CD4-positive, CD25-positive, alpha-beta regulatory T cell (primary cell): ENCODE results near the gene PCSK6. TPM values are rescaled to one million over a fixed set of nuclear protein-coding genes. Genes with fewer than 3 reads are reported as not detected.

ENCODE experiments used
- ATAC-seq, 2 donors: fragments of 150-1000 bp; cut with Tn5 transposase; one replicate each; pipeline ENCODE4 v1.10.0; 2021; ENCODE audit warnings: low read depth in 2 of 2, moderate number of reproducible peaks in 2 of 2, moderate library complexity in 1 of 2
- DNase-seq, 3 donors: peaks; one replicate each; pipeline versions ENCODE4 v3.0.0 to v3.0.0-alpha.2; 2012 to 2022; ENCODE audit warnings: mixed read lengths in 1 of 3
- H3K27ac ChIP-seq: one replicate; pipeline ENCODE4 v1.7.0; 2013; ENCODE audit warnings: mild to moderate bottlenecking, low read length; ENCODE audit not compliant: insufficient read depth, poor library complexity, severe bottlenecking
- H3K27me3 ChIP-seq: one replicate; pipeline ENCODE4 v1.7.0; 2013; ENCODE audit warnings: low read length; ENCODE audit not compliant: control insufficient read depth, insufficient read depth
- H3K36me3 ChIP-seq: one replicate; pipeline ENCODE4 v1.7.0; 2013; ENCODE audit warnings: mild to moderate bottlenecking, low read length, moderate library complexity; ENCODE audit not compliant: control insufficient read depth, insufficient read depth
- H3K4me1 ChIP-seq: 2 replicates; pipeline ENCODE4 v1.7.0; 2013; ENCODE audit warnings: mild to moderate bottlenecking, low read length; ENCODE audit not compliant: insufficient read depth, control insufficient read depth, poor library complexity, severe bottlenecking
- H3K4me3 ChIP-seq: one replicate; pipeline ENCODE4 v1.7.0; 2013; ENCODE audit warnings: low read depth, mild to moderate bottlenecking, low read length, moderate library complexity
- H3K9me3 ChIP-seq, 2 experiments: 1 replicate in 1 of 2; 2 replicates in 1 of 2; pipeline ENCODE4 v1.7.0; 2013; ENCODE audit warnings: low read length in 2 of 2, mild to moderate bottlenecking in 1 of 2, moderate library complexity in 1 of 2; ENCODE audit not compliant: control insufficient read depth in 2 of 2
- H3K27ac Mint-ChIP-seq, 3 donors: one replicate each; pipeline ENCODE4 v1.8.0; 2020 to 2022; ENCODE audit warnings: mild to moderate bottlenecking in 3 of 3, mixed read lengths in 3 of 3, moderate library complexity in 2 of 3
- H3K27me3 Mint-ChIP-seq: one replicate; pipeline ENCODE4 v1.8.0; 2022; ENCODE audit warnings: mild to moderate bottlenecking, mixed read lengths
- H3K36me3 Mint-ChIP-seq: one replicate; pipeline ENCODE4 v1.8.0; 2020; ENCODE audit warnings: mixed read lengths
- H3K4me1 Mint-ChIP-seq, 4 donors: one replicate each; pipeline ENCODE4 v1.8.0; 2020 to 2022; ENCODE audit warnings: mixed read lengths in 4 of 4, mild to moderate bottlenecking in 1 of 4
- H3K4me3 Mint-ChIP-seq, 4 donors: one replicate each; pipeline ENCODE4 v1.8.0; 2020 to 2022; ENCODE audit warnings: mild to moderate bottlenecking in 4 of 4, mixed read lengths in 4 of 4, moderate library complexity in 3 of 4
- H3K9me3 Mint-ChIP-seq, 7 donors: one replicate each; pipeline ENCODE4 v1.8.0; 2020 to 2022; ENCODE audit warnings: mixed read lengths in 7 of 7, mild to moderate bottlenecking in 3 of 7, moderate library complexity in 2 of 7
- polyA plus RNA-seq, 4 donors: library from polyadenylated mRNA; unstranded; fragments of 300-500 nt; fragmentation: Illumina TruSeq; gene quantifications; one replicate each; pipeline ENCODE4 v1.2.3, GENCODE V29; 2021
- total RNA-seq: library from RNA; stranded (reverse); gene quantifications from one replicate; pipeline ENCODE4 v1.2.3, GENCODE V29; 2022

PCSK6 gene
- total and polyA plus RNA-seq, 5 donors from 2014 or later = 0.07 to 1.1 (median 0.22) TPM; not detected in 1

- Histone ChIP-seq H3K36me3 (no peaks in the 10 kb centered on the region), H3K4me3 (no peak overlapping the region), H3K27me3 (peaks cover 2% of the 10 kb centered on the region), H3K27ac (no peak overlapping the region), H3K4me1 (no peaks in the 10 kb centered on the region), H3K9me3 (no peaks in the 10 kb centered on the region)
- Mint-ChIP-seq H3K4me1 (peaks cover 0 to 4% (median 0%) of the 10 kb centered on the region in 4 donors), H3K27me3 (peaks cover 10% of the 10 kb centered on the region), H3K9me3 (no peaks in the 10 kb centered on the region), H3K36me3 (no peaks in the 10 kb centered on the region), H3K4me3 (no peak overlapping the region), H3K27ac (no peak overlapping the region)
- no peak for DNase-seq
- no peak for ATAC-seq
Observed at GRCh38 chr15:101440846-101441590, 48.5 kb downstream of the PCSK6 start.

- Mint-ChIP-seq H3K4me1 (peaks cover 0 to 4% (median 0%) of the 10 kb centered on the region in 4 donors), H3K4me3 (no peak overlapping the region), H3K27ac (no peak overlapping the region), H3K36me3 (no peaks in the 10 kb centered on the region), H3K27me3 (peaks cover 10% of the 10 kb centered on the region), H3K9me3 (no peaks in the 10 kb centered on the region)
- Histone ChIP-seq H3K27ac (no peak overlapping the region), H3K9me3 (no peaks in the 10 kb centered on the region), H3K4me1 (no peaks in the 10 kb centered on the region), H3K36me3 (no peaks in the 10 kb centered on the region), H3K27me3 (peaks cover 2% of the 10 kb centered on the region), H3K4me3 (no peak overlapping the region)
- DNase-seq (no peak), ATAC-seq (no peak)
Observed at GRCh38 chr15:101439920-101440319, 49.6 kb downstream of the PCSK6 start.

- Mint-ChIP-seq H3K4me3 (no peak overlapping the region), H3K27ac (no peak overlapping the region), H3K36me3 (no peaks in the 10 kb centered on the region), H3K27me3 (peaks cover 10% of the 10 kb centered on the region), H3K9me3 (no peaks in the 10 kb centered on the region), H3K4me1 (peaks cover 0 to 4% (median 0%) of the 10 kb centered on the region in 4 donors)
- H3K27ac ChIP-seq = no peak overlapping the region
- no peak for ATAC-seq
- H3K4me1 ChIP-seq = no peaks in the 10 kb centered on the region
- DNase-seq = no peak
- no peaks in the 10 kb centered on the region for H3K9me3 ChIP-seq
- no peak overlapping the region for H3K4me3 ChIP-seq
- H3K27me3 ChIP-seq = peaks cover 2% of the 10 kb centered on the region
- H3K36me3 ChIP-seq = no peaks in the 10 kb centered on the region
Observed at GRCh38 chr15:101439285-101439919, 50.1 kb downstream of the PCSK6 start.

GRCh38 chr15:101438482-101439284, 50.8 kb downstream of the PCSK6 start:
- no peaks in the 10 kb centered on the region for H3K36me3 ChIP-seq
- Mint-ChIP-seq H3K4me1 (peaks cover 0 to 4% (median 0%) of the 10 kb centered on the region in 4 donors), H3K4me3 (no peak overlapping the region), H3K9me3 (no peaks in the 10 kb centered on the region), H3K36me3 (no peaks in the 10 kb centered on the region), H3K27ac (no peak overlapping the region), H3K27me3 (peaks cover 10% of the 10 kb centered on the region)
- H3K4me1 ChIP-seq = no peaks in the 10 kb centered on the region
- H3K9me3 ChIP-seq = no peaks in the 10 kb centered on the region
- H3K27me3 ChIP-seq = peaks cover 2% of the 10 kb centered on the region
- DNase-seq (no peak), ATAC-seq (no peak)
- H3K4me3 ChIP-seq = no peak overlapping the region
- H3K27ac ChIP-seq = no peak overlapping the region

- no peak overlapping the region for H3K27ac Mint-ChIP-seq
- peaks cover 10% of the 10 kb centered on the region for H3K27me3 Mint-ChIP-seq
- ATAC-seq = no peak
- Histone ChIP-seq H3K4me3 (no peak overlapping the region), H3K9me3 (no peaks in the 10 kb centered on the region), H3K36me3 (no peaks in the 10 kb centered on the region), H3K27me3 (peaks cover 2% of the 10 kb centered on the region), H3K27ac (no peak overlapping the region), H3K4me1 (no peaks in the 10 kb centered on the region)
- DNase-seq = no peak
- peaks cover 0 to 4% (median 0%) of the 10 kb centered on the region in 4 donors for H3K4me1 Mint-ChIP-seq
- H3K36me3 Mint-ChIP-seq = no peaks in the 10 kb centered on the region
- no peak overlapping the region for H3K4me3 Mint-ChIP-seq
- H3K9me3 Mint-ChIP-seq = no peaks in the 10 kb centered on the region
Observed at GRCh38 chr15:101437618-101438481, 51.7 kb downstream of the PCSK6 start.

- DNase-seq = no peak
- Histone ChIP-seq H3K4me1 (no peaks in the 10 kb centered on the region), H3K4me3 (no peak overlapping the region), H3K27ac (no peak overlapping the region), H3K36me3 (no peaks in the 10 kb centered on the region), H3K9me3 (no peaks in the 10 kb centered on the region), H3K27me3 (peaks cover 2% of the 10 kb centered on the region)
- Mint-ChIP-seq H3K9me3 (no peaks in the 10 kb centered on the region), H3K27me3 (peaks cover 9% of the 10 kb centered on the region), H3K36me3 (no peaks in the 10 kb centered on the region), H3K4me1 (peaks cover 0 to 4% (median 0%) of the 10 kb centered on the region in 4 donors), H3K27ac (no peak overlapping the region), H3K4me3 (no peak overlapping the region)
- no peak for ATAC-seq
Observed at GRCh38 chr15:101437209-101437608, 52.3 kb downstream of the PCSK6 start.

- no peaks in the 10 kb centered on the region for H3K4me1 ChIP-seq
- H3K27ac ChIP-seq = no peak overlapping the region
- Mint-ChIP-seq H3K4me3 (no peak overlapping the region), H3K36me3 (no peaks in the 10 kb centered on the region), H3K27me3 (peaks cover 5% of the 10 kb centered on the region), H3K9me3 (no peaks in the 10 kb centered on the region), H3K27ac (no peak overlapping the region), H3K4me1 (peaks cover 0 to under 1% (median 0%) of the 10 kb centered on the region in 4 donors)
- ATAC-seq (no peak), DNase-seq (no peak)
- no peak overlapping the region for H3K4me3 ChIP-seq
- H3K36me3 ChIP-seq = no peaks in the 10 kb centered on the region
- H3K9me3 ChIP-seq = no peaks in the 10 kb centered on the region
- peaks cover 2% of the 10 kb centered on the region for H3K27me3 ChIP-seq
Observed at GRCh38 chr15:101436526-101436925, 53.0 kb downstream of the PCSK6 start.
